BLaER1 (cell line): ENCODE results near the gene BRAT1.

Experiments
- H3K27ac ChIP-seq: shearing (Covaris generic); formaldehyde crosslinking; 2 replicates; pipeline ENCODE4 v1.8.1; 2022
- H3K27me3 ChIP-seq: shearing (Covaris generic); formaldehyde crosslinking; 2 replicates; pipeline ENCODE4 v1.8.1; 2022
- H3K36me3 ChIP-seq: shearing (Covaris generic); formaldehyde crosslinking; 2 replicates; pipeline ENCODE4 v1.8.1; 2022
- H3K4me1 ChIP-seq: shearing (Covaris generic); formaldehyde crosslinking; 2 replicates; pipeline ENCODE4 v1.8.1; 2022
- H3K4me2 ChIP-seq: shearing (Covaris generic); formaldehyde crosslinking; 2 replicates; pipeline ENCODE4 v1.8.1; 2022
- H3K4me3 ChIP-seq: shearing (Covaris generic); formaldehyde crosslinking; 2 replicates; pipeline ENCODE4 v1.8.1; 2022
- H3K9ac ChIP-seq: shearing (Covaris generic); formaldehyde crosslinking; 2 replicates; pipeline ENCODE4 v1.8.1; 2022
- H3K9me3 ChIP-seq: shearing (Covaris generic); formaldehyde crosslinking; 2 replicates; pipeline ENCODE4 v1.8.1; 2022
- H4K20me1 ChIP-seq: shearing (Covaris generic); formaldehyde crosslinking; 2 replicates; pipeline ENCODE4 v1.8.1; 2022
- Cebpa-rat ChIP-seq: shearing (Covaris generic); IDR thresholded peaks from 2 replicates; pipeline ENCODE4 v1.8.1; 2022

The BRAT1 gene

GRCh38 chr7:2586326-2587020 is 31.1 kb upstream of the BRAT1 start:
- no peak overlapping the region; the same call in 1 of the 2 replicates for H3K9ac ChIP-seq
- peak overlapping the region; percentile 50 for H3K4me2 ChIP-seq
- no peak overlapping the region for H3K4me3 ChIP-seq
- H3K4me1 ChIP-seq: peaks cover 21% of the 10 kb centered on the region
- H3K27me3 ChIP-seq: no peaks in the 10 kb centered on the region
- no peaks in the 10 kb centered on the region for H3K9me3 ChIP-seq
- TF ChIP-seq Cebpa-rat: no peak
- peaks cover 87% of the 10 kb centered on the region for H3K36me3 ChIP-seq
- H3K27ac ChIP-seq: no peak overlapping the region
- 0 out of 2 replicates have a peak, but pooled peaks cover 16% of the 10 kb centered on the region for H4K20me1 ChIP-seq

GRCh38 chr7:2585446-2585845 is 30.1 kb upstream of the BRAT1 start:
- no peak for TF ChIP-seq Cebpa-rat
- H3K9me3 ChIP-seq: no peaks in the 10 kb centered on the region
- no peak overlapping the region for H3K9ac ChIP-seq
- peaks cover 77% of the 10 kb centered on the region for H3K36me3 ChIP-seq
- no peaks in the 10 kb centered on the region for H3K27me3 ChIP-seq
- H3K4me2 ChIP-seq: peak overlapping the region; percentile 50; the same call in 1 of the 2 replicates
- peaks cover 30% of the 10 kb centered on the region for H3K4me1 ChIP-seq
- H3K4me3 ChIP-seq: no peak overlapping the region
- 0 out of 2 replicates have a peak, but pooled peaks cover 16% of the 10 kb centered on the region for H4K20me1 ChIP-seq
- H3K27ac ChIP-seq: no peak overlapping the region

GRCh38 chr7:2583798-2584580 is 28.7 kb upstream of the BRAT1 start:
- peaks cover 69% of the 10 kb centered on the region for H3K36me3 ChIP-seq
- no peak overlapping the region for H3K4me2 ChIP-seq
- no peaks in the 10 kb centered on the region for H3K27me3 ChIP-seq
- H3K4me1 ChIP-seq: peaks cover 41% of the 10 kb centered on the region
- no peak overlapping the region for H3K4me3 ChIP-seq
- H3K27ac ChIP-seq: no peak overlapping the region
- H3K9me3 ChIP-seq: no peaks in the 10 kb centered on the region
- TF ChIP-seq Cebpa-rat: no peak
- H4K20me1 ChIP-seq: 0 out of 2 replicates have a peak, but pooled peaks cover 16% of the 10 kb centered on the region
- H3K9ac ChIP-seq: no peak overlapping the region

- H3K4me1 ChIP-seq: peaks cover 54% of the 10 kb centered on the region
- H3K9me3 ChIP-seq: no peaks in the 10 kb centered on the region
Measured at GRCh38 chr7:2582006-2582735, 26.8 kb upstream of the BRAT1 start.

GRCh38 chr7:2580636-2581035 is 25.3 kb upstream of the BRAT1 start:
- Histone ChIP-seq H4K20me1 (no peaks in the 10 kb centered on the region), H3K4me1 (peaks cover 54% of the 10 kb centered on the region), H3K4me2 (peak overlapping the region; percentile 55), H3K27ac (no peak overlapping the region; the same call in 1 of the 2 replicates), H3K4me3 (no peak overlapping the region), H3K27me3 (no peaks in the 10 kb centered on the region), H3K36me3 (peaks cover 52% of the 10 kb centered on the region), H3K9ac (no peak overlapping the region), H3K9me3 (no peaks in the 10 kb centered on the region)
- TF ChIP-seq Cebpa-rat: no peak

More at GRCh38 chr7:2582006-2582735, 26.8 kb upstream of the BRAT1 start:
- Histone ChIP-seq H3K27me3 (no peaks in the 10 kb centered on the region), H3K36me3 (peaks cover 67% of the 10 kb centered on the region), H3K4me2 (no peak overlapping the region), H3K4me3 (no peak overlapping the region), H3K9ac (no peak overlapping the region), H3K27ac (no peak overlapping the region), H4K20me1 (0 out of 2 replicates have a peak, but pooled peaks cover 10% of the 10 kb centered on the region)
- no peak for TF ChIP-seq Cebpa-rat

- H3K4me2 ChIP-seq: peak overlapping the region; percentile 4; the same call in 1 of the 2 replicates
Measured at GRCh38 chr7:2577914-2578680, 22.8 kb upstream of the BRAT1 start.

GRCh38 chr7:2576742-2577491 is 21.6 kb upstream of the BRAT1 start:
- no peaks in the 10 kb centered on the region for H3K9me3 ChIP-seq
- no peak for TF ChIP-seq Cebpa-rat
- H3K36me3 ChIP-seq: peaks cover 19% of the 10 kb centered on the region; the same call in 1 of the 2 replicates
- peak overlapping the region; percentile 98 for H3K4me2 ChIP-seq
- no peak overlapping the region; the same call in 1 of the 2 replicates for H3K27ac ChIP-seq
- H4K20me1 ChIP-seq: no peaks in the 10 kb centered on the region
- H3K9ac ChIP-seq: peak overlapping the region; percentile 81; the same call in 1 of the 2 replicates
- H3K4me3 ChIP-seq: peak overlapping the region; percentile 66
- H3K4me1 ChIP-seq: peaks cover 83% of the 10 kb centered on the region
- H3K27me3 ChIP-seq: no peaks in the 10 kb centered on the region

More at GRCh38 chr7:2577914-2578680, 22.8 kb upstream of the BRAT1 start:
- no peak for TF ChIP-seq Cebpa-rat
- Histone ChIP-seq H3K36me3 (peaks cover 31% of the 10 kb centered on the region; the same call in 1 of the 2 replicates), H3K4me3 (no peak overlapping the region), H3K4me1 (peaks cover 71% of the 10 kb centered on the region), H3K27me3 (no peaks in the 10 kb centered on the region), H3K27ac (no peak overlapping the region), H3K9ac (no peak overlapping the region), H3K9me3 (no peaks in the 10 kb centered on the region), H4K20me1 (no peaks in the 10 kb centered on the region)

GRCh38 chr7:2575733-2576340 is 20.5 kb upstream of the BRAT1 start:
- peak overlapping the region; percentile 81 for H3K9ac ChIP-seq
- no peaks in the 10 kb centered on the region for H4K20me1 ChIP-seq
- H3K4me3 ChIP-seq: peak overlapping the region; percentile 66
- H3K36me3 ChIP-seq: peaks cover 19% of the 10 kb centered on the region; the same call in 1 of the 2 replicates
- H3K4me1 ChIP-seq: peaks cover 89% of the 10 kb centered on the region
- peak overlapping the region; percentile 89 for H3K27ac ChIP-seq
- H3K27me3 ChIP-seq: 0 out of 2 replicates have a peak, but pooled peaks cover 5% of the 10 kb centered on the region
- H3K4me2 ChIP-seq: peak overlapping the region; percentile 98
- no peaks in the 10 kb centered on the region for H3K9me3 ChIP-seq
- no peak for TF ChIP-seq Cebpa-rat
